HG02763 (cell line): ENCODE measurements around the gene TAGAP.
A peak's percentile ranks its signal among the peaks of the same experiment; 100 is the strongest.
"Not testable (repeated sequence)": the region's sequence is repeated elsewhere in the genome, so short reads cannot be mapped to it uniquely, and the experiment has no call there.

Source experiments
- ATAC-seq: cut with Tn5 transposase; IDR thresholded peaks from one replicate; pipeline ENCODE4 v1.9.1; 2021; ENCODE audit warnings: mild to moderate bottlenecking, moderate library complexity; ENCODE audit not compliant: unreplicated experiment

Gene TAGAP

GRCh38 chr6:159017757-159018559 is 26.8 kb downstream of the TAGAP start:
- ATAC-seq = no peak

- no peak for ATAC-seq
These were observed 30.4 kb downstream of the TAGAP start for GRCh38 chr6:159014406-159014805.

- no peak for ATAC-seq
These were observed 31.6 kb downstream of the TAGAP start for GRCh38 chr6:159013229-159013628.

- no peak for ATAC-seq
These were observed 32.6 kb downstream of the TAGAP start for GRCh38 chr6:159012201-159012600.

GRCh38 chr6:159010037-159010612 is 34.7 kb downstream of the TAGAP start:
- ATAC-seq = not testable (repeated sequence)

GRCh38 chr6:159008656-159009288 is 36.0 kb downstream of the TAGAP start:
- ATAC-seq = no peak

GRCh38 chr6:159007510-159007909 is 37.3 kb downstream of the TAGAP start:
- no peak for ATAC-seq

- no peak for ATAC-seq
These were observed 39.4 kb downstream of the TAGAP start for GRCh38 chr6:159005436-159005835.

GRCh38 chr6:159004592-159004991 is 40.2 kb downstream of the TAGAP start:
- ATAC-seq = no peak

- no peak for ATAC-seq
These were observed 42.2 kb downstream of the TAGAP start for GRCh38 chr6:159002432-159003155.

GRCh38 chr6:158999666-159000403 is 45.0 kb downstream of the TAGAP start, which contains the start of gene RSPH3:
Gene RSPH3 (minus strand): TSS chr6:159000202. CDS start chr6:158999550, 652 bp downstream.
- peak; percentile 92 for ATAC-seq

GRCh38 chr6:158999154-158999665 is 45.6 kb downstream of the TAGAP start:
- peak; percentile 34 for ATAC-seq

- ATAC-seq = no peak
These were observed 47.9 kb downstream of the TAGAP start for GRCh38 chr6:158996856-158997255.

GRCh38 chr6:158993639-158994038 is 51.2 kb downstream of the TAGAP start:
- ATAC-seq = no peak

- ATAC-seq = no peak
These were observed 53.6 kb downstream of the TAGAP start for GRCh38 chr6:158991017-158991723.

- ATAC-seq = not testable (repeated sequence)
These were observed 55.1 kb downstream of the TAGAP start for GRCh38 chr6:158989711-158990110.

GRCh38 chr6:158988477-158988876 is 56.3 kb downstream of the TAGAP start:
- ATAC-seq = no peak

GRCh38 chr6:158987657-158988056 is 57.1 kb downstream of the TAGAP start:
- no peak for ATAC-seq
